Measurements from ENCODE around the gene OTUD1.

OTUD1 gene

GRCh38 chr10:23405540-23405939 lies 33.3 kb upstream of the OTUD1 start:
- Histone ChIP-seq H3K27ac (ENCODE audit: low read depth, low read length, poor library complexity, severe bottlenecking) (no peak overlapping the region), H4K20me1 (ENCODE audit: insufficient read depth, low read length) (no peaks in the 10 kb centered on the region), H3K9ac (ENCODE audit: low read length) (no peak overlapping the region), H3F3A (ENCODE audit: insufficient read depth, low read length) (no peaks in the 10 kb centered on the region), H3K79me2 (ENCODE audit: insufficient read depth, low read length) (no peaks in the 10 kb centered on the region), H3K4me2 (ENCODE audit: low read length) (no peak overlapping the region), H3K27me3 (ENCODE audit: insufficient read depth, low read length) (no peaks in the 10 kb centered on the region), H3K4me3 (ENCODE audit: low read depth, low read length, poor library complexity, severe bottlenecking) (no peak overlapping the region), H3K9me3 (ENCODE audit: low read length) (no peaks in the 10 kb centered on the region), H2AFZ (ENCODE audit: low read length) (no peak overlapping the region), H3K4me1 (ENCODE audit: insufficient read depth, low read length, severe bottlenecking) (no peaks in the 10 kb centered on the region), H3K36me3 (ENCODE audit: insufficient read depth, low read length) (no peaks in the 10 kb centered on the region), H3K9me2 (ENCODE audit: low read depth, low read length) (no peaks in the 10 kb centered on the region)
- TF ChIP-seq EZH2 (IDR thresholded peaks at IDR 0.05; ENCODE audit: borderline replicate concordance, low read length): no peak
- TF ChIP-seq, protein P1, sequence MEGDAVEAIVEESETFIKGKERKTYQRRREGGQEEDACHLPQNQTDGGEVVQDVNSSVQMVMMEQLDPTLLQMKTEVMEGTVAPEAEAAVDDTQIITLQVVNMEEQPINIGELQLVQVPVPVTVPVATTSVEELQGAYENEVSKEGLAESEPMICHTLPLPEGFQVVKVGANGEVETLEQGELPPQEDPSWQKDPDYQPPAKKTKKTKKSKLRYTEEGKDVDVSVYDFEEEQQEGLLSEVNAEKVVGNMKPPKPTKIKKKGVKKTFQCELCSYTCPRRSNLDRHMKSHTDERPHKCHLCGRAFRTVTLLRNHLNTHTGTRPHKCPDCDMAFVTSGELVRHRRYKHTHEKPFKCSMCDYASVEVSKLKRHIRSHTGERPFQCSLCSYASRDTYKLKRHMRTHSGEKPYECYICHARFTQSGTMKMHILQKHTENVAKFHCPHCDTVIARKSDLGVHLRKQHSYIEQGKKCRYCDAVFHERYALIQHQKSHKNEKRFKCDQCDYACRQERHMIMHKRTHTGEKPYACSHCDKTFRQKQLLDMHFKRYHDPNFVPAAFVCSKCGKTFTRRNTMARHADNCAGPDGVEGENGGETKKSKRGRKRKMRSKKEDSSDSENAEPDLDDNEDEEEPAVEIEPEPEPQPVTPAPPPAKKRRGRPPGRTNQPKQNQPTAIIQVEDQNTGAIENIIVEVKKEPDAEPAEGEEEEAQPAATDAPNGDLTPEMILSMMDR (IDR thresholded peaks at IDR 0.05; ENCODE audit: low read length): no peak

GRCh38 chr10:23406409-23406808 lies 32.5 kb upstream of the OTUD1 start:
- Histone ChIP-seq H3F3A (ENCODE audit: insufficient read depth, low read length) (no peaks in the 10 kb centered on the region), H3K27me3 (ENCODE audit: insufficient read depth, low read length) (no peaks in the 10 kb centered on the region), H3K4me3 (ENCODE audit: low read depth, low read length, poor library complexity, severe bottlenecking) (no peak overlapping the region), H3K9me2 (ENCODE audit: low read depth, low read length) (no peaks in the 10 kb centered on the region), H3K9me3 (ENCODE audit: low read length) (no peaks in the 10 kb centered on the region), H3K4me1 (ENCODE audit: insufficient read depth, low read length, severe bottlenecking) (no peaks in the 10 kb centered on the region), H4K20me1 (ENCODE audit: insufficient read depth, low read length) (no peaks in the 10 kb centered on the region), H3K9ac (ENCODE audit: low read length) (no peak overlapping the region), H3K36me3 (ENCODE audit: insufficient read depth, low read length) (no peaks in the 10 kb centered on the region), H3K27ac (ENCODE audit: low read depth, low read length, poor library complexity, severe bottlenecking) (no peak overlapping the region), H2AFZ (ENCODE audit: low read length) (no peak overlapping the region), H3K4me2 (ENCODE audit: low read length) (no peak overlapping the region), H3K79me2 (ENCODE audit: insufficient read depth, low read length) (no peaks in the 10 kb centered on the region)
- no peak for TF ChIP-seq EZH2 (IDR thresholded peaks at IDR 0.05; ENCODE audit: borderline replicate concordance, low read length)
- TF ChIP-seq, protein P1 (IDR thresholded peaks at IDR 0.05; ENCODE audit: low read length): no peak

DNA sequence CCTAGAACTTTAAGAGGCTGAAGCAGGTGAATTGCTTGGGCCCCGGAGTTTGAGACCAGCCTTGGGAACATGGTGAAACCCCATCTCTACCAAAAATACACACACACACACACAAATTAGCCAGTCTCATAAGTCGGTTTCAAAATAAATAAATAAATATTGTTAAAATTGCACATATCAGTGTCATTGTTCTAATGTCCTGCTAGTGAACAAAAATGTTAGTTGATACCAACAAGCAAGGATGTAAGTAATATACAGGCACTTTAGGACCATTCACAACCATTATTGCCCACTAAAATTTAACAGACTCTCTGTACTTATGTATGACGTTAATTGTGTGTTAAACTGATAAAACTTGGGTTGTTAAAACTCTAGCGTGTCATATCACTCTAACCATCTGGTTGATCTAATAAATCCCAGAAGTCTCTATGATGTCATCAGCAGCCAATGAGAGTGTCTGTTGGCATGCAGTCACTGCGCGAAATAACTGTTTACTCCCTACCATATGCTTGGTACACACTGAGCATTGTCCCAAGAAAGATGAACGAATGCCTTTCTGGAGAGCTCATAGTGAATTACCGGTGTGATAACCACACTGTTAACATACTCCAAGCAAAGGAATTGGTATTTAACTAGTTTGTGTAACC lies 30.4 kb upstream of the OTUD1 start:
- H3K9me3 ChIP-seq (ENCODE audit: low read length): no peaks in the 10 kb centered on the region

More for the DNA sequence above, 30.4 kb upstream of the OTUD1 start:
- Histone ChIP-seq H2AFZ (ENCODE audit: low read length) (no peak overlapping the region), H3K9me2 (ENCODE audit: low read depth, low read length) (no peaks in the 10 kb centered on the region), H3K4me2 (ENCODE audit: low read length) (no peak overlapping the region), H3F3A (ENCODE audit: insufficient read depth, low read length) (no peaks in the 10 kb centered on the region), H3K79me2 (ENCODE audit: insufficient read depth, low read length) (no peaks in the 10 kb centered on the region), H3K9ac (ENCODE audit: low read length) (no peak overlapping the region), H3K27me3 (ENCODE audit: insufficient read depth, low read length) (no peaks in the 10 kb centered on the region), H4K20me1 (ENCODE audit: insufficient read depth, low read length) (no peaks in the 10 kb centered on the region), H3K4me1 (ENCODE audit: insufficient read depth, low read length, severe bottlenecking) (no peaks in the 10 kb centered on the region), H3K27ac (ENCODE audit: low read depth, low read length, poor library complexity, severe bottlenecking) (no peak overlapping the region), H3K4me3 (ENCODE audit: low read depth, low read length, poor library complexity, severe bottlenecking) (no peak overlapping the region), H3K36me3 (ENCODE audit: insufficient read depth, low read length) (no peaks in the 10 kb centered on the region)
- TF ChIP-seq, protein P1 (IDR thresholded peaks at IDR 0.05; ENCODE audit: low read length): no peak
- no peak for TF ChIP-seq EZH2 (IDR thresholded peaks at IDR 0.05; ENCODE audit: borderline replicate concordance, low read length)

All from OCI-LY1 (cell line).